DND-41 (cell line): ENCODE measurements around the gene ZNF672.
"Not testable (repeated sequence)": the region's sequence is repeated elsewhere in the genome, so short reads cannot be mapped to it uniquely, and the experiment has no call there.

Experiments
- ATAC-seq: fragments of 200-7000 bp; cut with Tn5 transposase; 3 replicates; pipeline ENCODE4 v1.9.1; 2021; ENCODE audit warnings: low read depth; ENCODE audit not compliant: insufficient read depth
- DNase-seq: peaks from one replicate; pipeline ENCODE4 v3.0.0-alpha.2; 2020
- H2AFZ ChIP-seq: 2 replicates; pipeline ENCODE4 v1.6.0; 2012; ENCODE audit warnings: low read depth, low read length
- H3K27ac ChIP-seq: 2 replicates; pipeline ENCODE4 v1.5.1; 2012; ENCODE audit warnings: low read length, inconsistent platforms
- H3K27me3 ChIP-seq: fragments of 200-600 bp; sonication (generic); 2 replicates; pipeline ENCODE4 v1.6.0; 2012; ENCODE audit warnings: low read length, mild to moderate bottlenecking, inconsistent platforms; ENCODE audit not compliant: insufficient read depth, poor library complexity
- H3K36me3 ChIP-seq: 2 replicates; pipeline ENCODE4 v1.5.1; 2012; ENCODE audit warnings: low read length, inconsistent platforms; ENCODE audit not compliant: insufficient read depth
- H3K4me1 ChIP-seq: 2 replicates; pipeline ENCODE4 v1.5.1; 2012; ENCODE audit warnings: mild to moderate bottlenecking, low read length; ENCODE audit not compliant: insufficient read depth
- H3K4me2 ChIP-seq: 2 replicates; pipeline ENCODE4 v1.6.0; 2012; ENCODE audit warnings: mild to moderate bottlenecking, moderate library complexity, low read length, inconsistent platforms; ENCODE audit not compliant: insufficient read depth
- H3K4me3 ChIP-seq, 2 experiments: fragments of 200-600 bp in 1 of 2; shearing (Covaris generic) in 1 of 2; 2 replicates each; pipeline ENCODE4 v1.5.1; 2012 to 2016; ENCODE audit warnings: inconsistent platforms in 2 of 2, low read length in 2 of 2, mild to moderate bottlenecking in 2 of 2, low read depth in 1 of 2, moderate library complexity in 1 of 2
- H3K79me2 ChIP-seq: 2 replicates; pipeline ENCODE4 v1.6.0; 2012; ENCODE audit warnings: low read length, inconsistent platforms; ENCODE audit not compliant: insufficient read depth
- H3K9ac ChIP-seq: 2 replicates; pipeline ENCODE4 v1.6.0; 2012; ENCODE audit warnings: low read depth, mild to moderate bottlenecking, inconsistent platforms, low read length, moderate library complexity
- H3K9me3 ChIP-seq: 2 replicates; pipeline ENCODE4 v1.5.1; 2012; ENCODE audit warnings: low read length, moderate library complexity, mild to moderate bottlenecking, inconsistent platforms; ENCODE audit not compliant: insufficient read depth, severe bottlenecking
- H4K20me1 ChIP-seq: 2 replicates; pipeline ENCODE4 v1.6.0; 2012; ENCODE audit warnings: low read length; ENCODE audit not compliant: insufficient read depth
- CTCF ChIP-seq: IDR thresholded peaks from 2 replicates; pipeline ENCODE4 v1.5.1; 2012; ENCODE audit warnings: borderline replicate concordance, low read length, moderate library complexity, mild to moderate bottlenecking; ENCODE audit not compliant: poor library complexity, severe bottlenecking; ENCODE audit errors: extremely low read depth
- EZH2 ChIP-seq: IDR thresholded peaks from 3 replicates; pipeline ENCODE4 v1.6.1; 2012; ENCODE audit warnings: borderline replicate concordance, low read depth, mild to moderate bottlenecking, moderate library complexity, low read length, inconsistent platforms; ENCODE audit not compliant: severe bottlenecking

ZNF672 gene

GRCh38 chr1:248828845-248829244, 9.2 kb upstream of the ZNF672 start:
- H2AFZ ChIP-seq = no peak overlapping the region
- H3K27me3 ChIP-seq = no peaks in the 10 kb centered on the region
- no peak overlapping the region for H3K27ac ChIP-seq
- peaks cover 26% of the 10 kb centered on the region for H3K4me1 ChIP-seq
- peaks cover 13% of the 10 kb centered on the region for H3K36me3 ChIP-seq
- H3K4me2 ChIP-seq = no peak overlapping the region
- no peak overlapping the region for H3K9ac ChIP-seq
- no peak overlapping the region for H3K4me3 ChIP-seq
- no peaks in the 10 kb centered on the region for H3K9me3 ChIP-seq
- DNase-seq (no peak), ATAC-seq (no peak)
- H3K79me2 ChIP-seq = peaks cover 19% of the 10 kb centered on the region
- no peak for TF ChIP-seq EZH2
- no peak for TF ChIP-seq CTCF
- peaks cover 12% of the 10 kb centered on the region; the same call in 1 of the 2 replicates for H4K20me1 ChIP-seq

DNA sequence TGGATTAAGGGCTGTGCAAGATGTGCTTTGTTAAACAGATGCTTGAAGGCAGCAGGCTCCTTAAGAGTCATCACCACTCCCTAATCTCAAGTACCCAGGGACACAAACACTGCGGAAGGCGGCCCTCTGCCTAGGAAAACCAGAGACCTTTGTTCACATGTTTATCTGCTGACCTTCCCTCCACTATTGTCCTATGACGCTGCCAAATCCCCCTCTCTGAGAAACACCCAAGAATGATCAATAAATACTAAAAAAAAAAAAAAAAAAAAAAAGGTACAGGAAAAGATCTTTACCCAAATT, 7.4 kb upstream of the ZNF672 start:
- H3K9me3 ChIP-seq, ATAC-seq, H3K27me3 ChIP-seq, H2AFZ ChIP-seq, H3K4me3 ChIP-seq, H3K79me2 ChIP-seq, H3K9ac ChIP-seq, H3K36me3 ChIP-seq, DNase-seq, H3K27ac ChIP-seq, H4K20me1 ChIP-seq, H3K4me2 ChIP-seq: not testable (repeated sequence)
- peaks cover 10% of the 10 kb centered on the region for H3K4me1 ChIP-seq

DNA sequence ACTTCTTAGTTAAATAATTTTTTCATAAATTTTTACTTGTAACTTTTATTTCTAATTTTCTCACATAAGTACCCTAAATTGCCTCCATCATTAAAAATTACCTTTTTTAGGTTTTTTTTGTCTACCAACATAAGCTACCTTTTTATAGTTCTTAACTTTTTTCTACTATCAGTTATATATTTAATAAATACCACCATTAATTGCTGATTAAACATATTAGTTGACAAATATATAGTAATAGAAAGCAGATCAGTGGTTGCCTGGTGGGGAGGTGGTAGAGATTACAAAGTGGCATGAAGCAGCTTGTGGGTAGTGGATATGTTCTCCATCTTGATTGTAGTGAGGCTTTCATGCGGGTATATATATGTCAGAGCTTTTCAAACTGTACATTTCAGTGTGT, 6.2 kb upstream of the ZNF672 start:
- Histone ChIP-seq H3K27me3 (no peaks in the 10 kb centered on the region), H3K79me2 (no peaks in the 10 kb centered on the region), H3K36me3 (no peaks in the 10 kb centered on the region), H3K9ac (no peak overlapping the region), H3K9me3 (no peaks in the 10 kb centered on the region), H3K4me1 (peaks cover 12% of the 10 kb centered on the region), H3K4me2 (no peak overlapping the region), H3K27ac (no peak overlapping the region), H4K20me1 (no peaks in the 10 kb centered on the region), H3K4me3 (no peak overlapping the region), H2AFZ (no peak overlapping the region)
- DNase-seq = no peak
- TF ChIP-seq EZH2 (no peak), CTCF (no peak)
- no peak for ATAC-seq

DNA sequence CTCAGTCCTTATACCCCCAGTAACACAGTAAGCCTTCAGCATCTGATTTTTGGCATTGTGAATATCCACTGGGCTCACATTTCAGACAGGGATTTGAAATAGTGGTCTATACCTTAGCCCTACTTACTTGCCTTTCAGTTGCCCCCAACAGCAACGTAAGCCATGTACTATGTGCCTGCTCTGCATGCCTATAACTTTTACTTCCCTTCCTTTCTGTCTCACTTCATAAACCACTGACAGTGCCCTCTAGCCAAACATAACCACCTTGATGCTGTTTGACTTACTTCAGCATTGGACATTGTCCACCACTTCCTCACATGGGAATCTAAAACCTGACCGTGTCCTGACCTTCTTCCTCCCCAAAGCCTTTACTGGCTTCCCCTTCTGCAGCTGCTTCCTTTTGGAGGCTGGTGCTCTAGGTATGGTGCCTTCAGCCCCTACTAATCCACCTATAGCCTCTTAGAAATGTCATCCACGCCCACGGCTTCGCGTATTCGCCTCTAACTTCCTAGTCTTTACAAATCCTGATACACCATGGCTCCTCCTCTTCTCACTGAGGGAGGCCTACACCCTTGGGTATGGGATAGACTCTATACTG, 3.6 kb upstream of the ZNF672 start:
- no peak for DNase-seq
- Histone ChIP-seq H3K27me3 (no peaks in the 10 kb centered on the region), H3K4me2 (no peak overlapping the region), H3K4me1 (peaks cover 19% of the 10 kb centered on the region), H3K4me3 (no peak overlapping the region), H3K9me3 (no peaks in the 10 kb centered on the region), H3K79me2 (peaks cover 12% of the 10 kb centered on the region), H2AFZ (no peak overlapping the region), H3K36me3 (no peaks in the 10 kb centered on the region; the same call in 1 of the 2 replicates), H3K27ac (no peak overlapping the region), H4K20me1 (no peaks in the 10 kb centered on the region), H3K9ac (no peak overlapping the region)
- no peak for ATAC-seq
- TF ChIP-seq EZH2 (no peak), CTCF (no peak)
